Embryonic facial prominence (tissue), 1 donor: ENCODE measurements around the gene CNOT10.

ENCODE experiments used
- DNase-seq: peaks from one replicate; pipeline ENCODE4 v3.0.0-alpha.2; 2016; ENCODE audit errors: extremely low spot score

Gene CNOT10

DNA sequence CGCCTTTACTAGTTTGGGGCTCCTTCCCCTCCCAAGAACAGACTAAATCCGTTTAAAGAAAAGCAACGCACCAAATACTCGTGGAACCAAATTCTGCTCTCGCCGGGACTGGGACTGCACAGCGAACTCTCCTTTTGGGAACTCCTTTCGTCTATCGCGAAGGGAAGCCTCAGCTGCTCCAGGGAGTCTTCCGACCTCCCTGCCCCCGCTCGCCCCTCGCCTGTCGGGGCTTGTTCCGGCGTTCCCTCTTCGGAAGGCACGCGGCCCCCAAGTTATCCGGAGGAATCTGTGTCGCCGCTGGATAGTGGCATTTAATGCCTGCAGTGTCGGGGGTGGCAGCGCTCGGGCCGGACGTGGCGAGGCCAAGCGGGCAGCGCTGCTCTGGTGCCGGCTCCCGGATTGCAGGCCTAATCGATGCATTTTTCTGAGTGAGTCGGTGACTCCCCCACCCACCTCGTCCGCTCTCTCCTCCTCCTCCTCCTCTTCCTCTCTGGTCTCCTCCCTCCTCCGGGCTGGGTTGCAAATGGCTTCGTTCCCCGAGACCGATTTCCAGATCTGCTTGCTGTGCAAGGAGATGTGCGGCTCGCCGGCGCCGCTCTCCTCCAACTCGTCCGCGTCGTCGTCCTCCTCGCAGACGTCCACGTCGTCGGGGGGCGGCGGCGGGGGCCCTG, 132.7 kb downstream of the CNOT10 start, which contains the start of gene TRIM71:
TSS of gene TRIM71 (plus strand) at position 440 of the 671 bp plus-strand sequence. CDS start at position 524, 84 bp downstream.
- no peak for DNase-seq

DNA sequence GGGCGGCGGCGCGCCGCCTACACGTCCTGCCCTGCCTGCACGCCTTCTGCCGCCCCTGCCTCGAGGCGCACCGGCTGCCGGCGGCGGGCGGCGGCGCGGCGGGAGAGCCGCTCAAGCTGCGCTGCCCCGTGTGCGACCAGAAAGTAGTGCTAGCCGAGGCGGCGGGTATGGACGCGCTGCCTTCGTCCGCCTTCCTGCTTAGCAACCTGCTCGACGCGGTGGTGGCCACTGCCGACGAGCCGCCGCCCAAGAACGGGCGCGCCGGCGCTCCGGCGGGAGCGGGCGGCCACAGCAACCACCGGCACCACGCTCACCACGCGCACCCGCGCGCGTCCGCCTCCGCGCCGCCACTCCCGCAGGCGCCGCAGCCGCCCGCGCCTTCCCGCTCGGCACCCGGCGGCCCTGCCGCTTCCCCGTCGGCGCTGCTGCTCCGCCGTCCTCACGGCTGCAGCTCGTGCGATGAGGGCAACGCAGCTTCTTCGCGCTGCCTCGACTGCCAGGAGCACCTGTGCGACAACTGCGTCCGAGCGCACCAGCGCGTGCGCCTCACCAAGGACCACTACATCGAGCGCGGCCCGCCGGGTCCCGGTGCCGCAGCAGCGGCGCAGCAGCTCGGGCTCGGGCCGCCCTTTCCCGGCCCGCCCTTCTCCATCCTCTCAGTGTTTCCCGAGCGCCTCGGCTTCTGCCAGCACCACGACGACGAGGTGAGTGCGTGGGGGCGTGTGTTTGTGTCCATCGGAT, 133.4 kb downstream of the CNOT10 start:
- DNase-seq = no peak

DNA sequence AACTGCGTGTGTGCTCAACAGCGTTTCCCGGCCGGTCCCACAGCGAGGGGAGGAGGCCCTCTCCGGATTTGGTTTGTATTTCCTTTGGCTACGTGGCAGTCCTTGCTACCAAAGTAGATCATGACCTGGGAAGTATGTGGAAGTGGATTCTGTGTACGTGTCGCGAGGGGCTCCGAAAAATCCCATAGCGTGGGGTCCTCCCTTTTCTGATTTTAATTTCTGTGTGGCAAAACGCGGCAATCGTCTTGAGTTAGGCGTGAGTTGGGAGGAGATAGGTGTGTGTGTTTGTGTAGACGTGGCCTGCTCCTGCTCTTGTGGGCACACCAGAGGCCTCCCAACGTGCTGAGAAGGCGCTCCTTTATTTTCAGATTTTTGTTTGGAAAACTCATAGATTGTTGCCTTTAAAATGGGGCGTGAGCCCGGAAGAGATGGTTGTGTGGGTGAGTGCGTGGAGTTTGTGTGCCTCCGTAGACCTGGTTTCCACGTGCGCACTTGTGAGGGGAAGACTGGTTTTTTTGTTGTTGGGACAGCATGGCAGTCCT, 134.1 kb downstream of the CNOT10 start:
- DNase-seq = no peak

DNA sequence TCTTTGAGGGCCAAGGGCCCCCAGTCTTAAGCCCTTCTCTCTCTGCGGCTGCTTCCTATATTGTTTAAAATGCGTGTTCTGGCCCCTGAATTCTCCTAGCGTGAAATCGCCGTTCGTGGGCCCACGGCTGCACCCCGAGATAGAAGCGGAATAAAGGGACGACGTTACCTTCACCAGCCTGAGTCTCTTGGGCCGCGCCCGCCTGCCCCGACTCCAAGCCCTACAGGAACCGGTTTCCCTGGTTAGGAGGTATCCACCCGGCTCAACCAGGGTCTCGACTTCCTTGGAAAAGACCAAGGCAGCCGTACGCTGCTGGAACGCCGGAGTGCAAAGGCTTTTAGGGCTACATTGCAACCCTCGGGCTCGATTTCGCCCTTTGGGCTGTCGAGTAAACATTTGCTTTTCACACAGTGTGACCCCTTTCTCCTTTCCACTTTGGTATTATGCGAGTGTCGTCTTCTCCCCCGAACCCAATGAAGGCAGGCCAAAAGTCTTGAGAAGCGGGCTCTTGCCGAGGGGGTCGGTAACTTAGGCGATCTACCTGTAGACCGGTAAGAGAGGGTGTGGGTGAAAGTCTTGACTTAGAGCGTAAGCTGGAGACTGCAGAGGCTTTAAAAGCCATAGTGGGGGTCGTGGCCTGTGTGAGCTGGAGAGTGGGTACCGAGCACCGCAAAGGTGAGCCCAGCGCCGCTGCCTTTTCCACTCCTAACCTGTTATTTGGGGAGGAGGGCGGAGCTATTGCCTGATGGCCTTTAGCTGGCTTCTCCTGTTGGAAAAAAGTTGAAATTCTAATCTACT, 134.8 kb downstream of the CNOT10 start:
- no peak for DNase-seq

DNA sequence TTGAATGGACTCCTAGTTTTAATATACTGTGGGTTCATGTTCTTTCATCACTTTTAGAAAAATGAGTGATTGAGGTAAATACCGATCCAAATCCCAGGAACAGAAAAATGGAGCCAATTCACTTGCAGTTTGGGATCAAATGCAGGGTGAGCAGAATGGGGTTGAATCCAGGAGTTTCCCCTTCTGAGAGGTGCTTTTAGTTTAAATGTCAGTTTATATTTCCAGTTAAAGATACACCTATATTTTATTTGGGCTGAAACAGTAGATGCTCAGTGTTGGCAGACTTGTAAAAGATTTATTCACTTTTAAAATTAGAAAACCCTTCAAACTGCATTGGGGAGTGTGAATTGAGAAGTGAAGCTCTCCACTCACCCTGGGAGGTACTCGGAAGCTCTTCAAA, 135.4 kb downstream of the CNOT10 start:
- no peak for DNase-seq

DNA sequence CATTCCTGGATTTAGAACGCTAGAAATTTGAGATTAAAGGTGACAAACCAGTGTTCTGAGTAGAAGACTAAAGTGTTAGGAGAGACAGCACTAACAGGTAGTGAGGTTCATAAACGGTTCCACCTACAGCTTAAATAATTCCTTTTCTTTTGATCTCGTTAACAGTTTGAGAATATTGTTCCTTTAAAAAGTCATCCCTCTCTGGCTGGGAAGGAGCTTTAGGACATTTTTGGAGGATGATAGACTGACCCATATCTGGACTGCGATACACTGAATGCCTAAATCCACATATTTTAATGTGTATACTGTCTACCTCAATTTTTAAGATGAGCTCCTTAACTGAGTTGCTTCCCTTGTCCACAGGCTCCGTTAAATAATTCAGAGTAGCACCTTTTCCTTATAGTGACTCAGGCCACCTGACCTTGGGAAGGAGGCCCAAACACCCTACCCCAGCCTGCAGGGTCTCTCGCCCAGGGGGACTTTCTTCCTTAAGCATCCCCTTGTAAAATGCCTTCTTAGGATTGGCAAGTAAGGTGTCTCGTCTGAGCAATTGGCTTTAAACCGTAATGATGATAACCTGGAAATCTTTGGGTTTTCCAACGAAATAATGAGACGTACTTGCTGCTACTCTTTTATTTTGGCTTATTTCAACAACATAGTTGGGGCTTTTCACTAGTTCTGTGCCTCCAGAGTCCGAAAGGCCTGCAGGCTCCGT, 136.1 kb downstream of the CNOT10 start:
- no peak for DNase-seq

DNA sequence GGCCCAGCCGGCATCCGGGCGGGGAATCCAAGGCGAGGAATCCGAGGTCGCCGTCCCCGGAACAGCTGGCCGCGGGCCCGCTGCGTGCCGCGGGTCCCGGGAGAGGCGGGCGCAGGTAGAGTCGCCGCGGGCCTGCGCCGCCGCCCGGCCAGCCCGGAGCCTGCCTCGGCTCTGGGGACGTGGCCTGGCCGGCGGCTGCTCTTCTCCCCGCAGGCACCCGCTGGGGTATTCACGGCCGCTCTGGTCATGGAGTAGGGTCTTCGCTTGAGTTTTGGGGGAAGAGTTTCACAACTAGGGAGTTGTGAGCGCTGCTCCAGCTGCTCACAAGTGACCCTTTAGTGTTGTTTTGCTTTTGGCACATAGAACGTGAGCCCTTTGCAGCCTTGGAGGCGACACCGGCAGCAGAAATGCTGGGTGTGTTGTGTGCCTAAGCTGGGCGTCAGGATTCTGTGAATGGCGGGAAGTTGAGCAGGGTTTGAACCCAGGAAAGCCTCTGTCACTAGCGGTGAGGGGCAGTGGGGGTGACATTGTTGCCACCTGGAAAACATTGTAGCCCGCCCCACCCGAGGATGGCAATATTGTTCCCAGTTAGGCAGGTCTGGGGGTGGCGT, 136.8 kb downstream of the CNOT10 start:
- no peak for DNase-seq

DNA sequence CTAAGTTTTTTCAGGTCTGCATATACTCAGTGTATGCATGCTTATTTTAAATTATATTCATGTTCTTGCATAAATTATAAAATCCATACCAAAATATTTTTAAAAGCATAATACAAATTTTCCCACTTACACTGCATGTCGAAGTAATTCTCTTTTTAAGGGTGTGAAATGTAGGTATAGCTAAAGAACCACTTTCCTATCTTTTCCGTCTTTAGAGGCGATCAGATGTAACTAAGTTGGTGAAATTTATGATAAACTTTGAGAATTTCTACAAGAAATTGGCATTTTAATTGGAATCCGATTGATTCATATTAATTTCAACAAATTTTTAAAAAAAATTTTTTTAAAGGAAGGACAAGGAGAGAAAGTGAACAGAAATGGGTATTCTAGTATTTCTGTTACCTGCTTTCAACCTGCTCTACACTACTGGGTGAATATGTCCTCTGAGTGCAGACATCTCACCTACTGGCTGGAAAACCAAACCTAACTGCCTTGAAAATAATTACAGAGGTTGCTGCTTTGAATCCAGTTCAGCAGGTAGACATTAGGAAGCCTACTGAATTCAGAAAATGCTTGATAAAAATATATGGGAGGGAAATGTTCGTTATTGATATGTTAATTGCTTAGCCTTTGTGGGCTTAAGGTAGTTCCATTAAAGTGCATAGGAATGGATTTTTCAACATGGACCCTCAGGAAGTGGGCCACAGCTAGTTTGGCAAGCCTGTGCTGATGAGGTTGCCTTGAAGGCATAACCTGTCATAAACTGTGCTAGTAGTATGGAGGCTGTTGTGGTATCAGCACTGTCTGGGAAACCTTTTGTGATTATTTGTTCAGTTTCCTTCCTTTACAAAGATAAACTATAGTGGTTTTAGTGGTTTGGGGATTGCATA, 137.9 kb downstream of the CNOT10 start:
- no peak for DNase-seq
